K562 (cell line): Measurements from ENCODE around the gene EXT2. TPM values are rescaled to one million over a fixed set of nuclear protein-coding genes. Genes with fewer than 3 reads are reported as not detected.

Experiments used
- CBFA2T2 ChIP-seq: fragments of 450-650 bp; conservative IDR thresholded peaks from 2 replicates; pipeline ENCODE4 v1.6.1; 2017; ENCODE audit warnings: mild to moderate bottlenecking
- CCNT2 ChIP-seq: IDR thresholded peaks from 2 replicates; pipeline ENCODE4 v1.6.1; 2011; ENCODE audit warnings: borderline replicate concordance, low read depth, mild to moderate bottlenecking, moderate library complexity, mixed read lengths, low read length; ENCODE audit not compliant: insufficient read length; ENCODE audit errors: extremely low read depth
- EP300 ChIP-seq: IDR thresholded peaks from 2 replicates; pipeline ENCODE4 v1.6.1; 2012; ENCODE audit warnings: low read length, improper control_type of control experiment
- MED1 ChIP-seq: sonication (generic); formaldehyde crosslinking; IDR thresholded peaks from 2 replicates; pipeline ENCODE4 v1.8.1; 2023; ENCODE audit warnings: missing genetic modification reagents, borderline replicate concordance
- MEF2A ChIP-seq: IDR thresholded peaks from 2 replicates; pipeline ENCODE4 v1.6.1; 2011; ENCODE audit warnings: low read depth, mild to moderate bottlenecking, low read length, moderate library complexity; ENCODE audit not compliant: control insufficient read depth
- PHF21A ChIP-seq: fragments of 450-650 bp; IDR thresholded peaks from 2 replicates; pipeline ENCODE4 v1.6.1; 2017; ENCODE audit warnings: low read depth, borderline replicate concordance
- POLR2AphosphoS2 ChIP-seq: IDR thresholded peaks from 2 replicates; pipeline ENCODE4 v1.6.1; 2012; ENCODE audit warnings: low read length, improper control_type of control experiment
- POLR2H ChIP-seq: IDR thresholded peaks from 2 replicates; pipeline ENCODE4 v1.6.1; 2016; ENCODE audit warnings: missing genetic modification characterization, low read depth, mild to moderate bottlenecking, control low read depth, missing compliant biosample characterization, moderate library complexity
- RBBP5 ChIP-seq: fragments of 200-600 bp; sonication (generic); IDR thresholded peaks from 2 replicates; pipeline ENCODE4 v1.6.1; 2012; ENCODE audit warnings: borderline replicate concordance, mild to moderate bottlenecking, low read length, control low read depth, inconsistent platforms; ENCODE audit not compliant: insufficient read depth, poor library complexity, severe bottlenecking
- RCOR1 ChIP-seq, 2 experiments: IDR thresholded peaks; 2 replicates each; pipeline ENCODE4 v1.6.1; 2012; ENCODE audit warnings: low read depth in 2 of 2, low read length in 2 of 2, borderline replicate concordance in 1 of 2, improper control_type of control experiment in 1 of 2
- RNF2 ChIP-seq: sonication (generic); IDR thresholded peaks from 2 replicates; pipeline ENCODE4 v1.6.1; 2016
- ZBTB17 ChIP-seq: fragments of 450-650 bp; formaldehyde crosslinking; IDR thresholded peaks from 2 replicates; pipeline ENCODE4 v1.4.0; 2020; ENCODE audit warnings: mild to moderate bottlenecking
- ZNF408 ChIP-seq: fragments of 250-450 bp; sonication (Bioruptor Pico); IDR thresholded peaks from 2 replicates; pipeline ENCODE4 v1.4.0; 2020; ENCODE audit warnings: low read depth, mild to moderate bottlenecking, moderate library complexity
- polyA plus RNA-seq, 8 experiments: library from polyadenylated mRNA; depleted of rRNA in 4 of 8; stranded (reverse) in 5 of 8; unstranded in 3 of 8; fragments of >200 nt; fragmentation: Nextera tagmentation in 2 of 8; fragmentation: Illumina TruSeq in 1 of 8; extraction: Ambion mirVana in 2 of 8; extraction: Trizol in 1 of 8; gene quantifications; 2 replicates each; pipeline versions ENCODE4 v1.2.1 to v1.2.3, GENCODE V29; 2011 to 2014; ENCODE audit warnings: inconsistent platforms in 1 of 8, missing spikeins in 1 of 8
- total RNA-seq, 7 experiments: library from RNA; depleted of rRNA in 6 of 7; stranded (reverse); fragments of >200 nt in 6 of 7; fragmentation: Illumina TruSeq in 2 of 7; extraction: Trizol in 2 of 7; gene quantifications; 2 replicates each; pipeline versions ENCODE4 v1.2.1 to v1.2.3, GENCODE V29; 2011 to 2021; ENCODE audit warnings: low replicate concordance in 1 of 7
- TF ChIP-seq, protein P1 (sequence below), 2 experiments: fragments of 450-650 bp; IDR thresholded peaks; 2 replicates each; pipeline ENCODE4 v1.6.1; 2016; ENCODE audit warnings: mild to moderate bottlenecking in 2 of 2, borderline replicate concordance in 1 of 2, low read depth in 1 of 2, moderate library complexity in 1 of 2

EXT2 gene
- total and polyA plus RNA-seq, 9 of the 15 experiments (the other 6 are each of a cell fraction or from before 2014, with no cell fraction given), result 7.5 to 52.1 (median 38.1) TPM

DNA sequence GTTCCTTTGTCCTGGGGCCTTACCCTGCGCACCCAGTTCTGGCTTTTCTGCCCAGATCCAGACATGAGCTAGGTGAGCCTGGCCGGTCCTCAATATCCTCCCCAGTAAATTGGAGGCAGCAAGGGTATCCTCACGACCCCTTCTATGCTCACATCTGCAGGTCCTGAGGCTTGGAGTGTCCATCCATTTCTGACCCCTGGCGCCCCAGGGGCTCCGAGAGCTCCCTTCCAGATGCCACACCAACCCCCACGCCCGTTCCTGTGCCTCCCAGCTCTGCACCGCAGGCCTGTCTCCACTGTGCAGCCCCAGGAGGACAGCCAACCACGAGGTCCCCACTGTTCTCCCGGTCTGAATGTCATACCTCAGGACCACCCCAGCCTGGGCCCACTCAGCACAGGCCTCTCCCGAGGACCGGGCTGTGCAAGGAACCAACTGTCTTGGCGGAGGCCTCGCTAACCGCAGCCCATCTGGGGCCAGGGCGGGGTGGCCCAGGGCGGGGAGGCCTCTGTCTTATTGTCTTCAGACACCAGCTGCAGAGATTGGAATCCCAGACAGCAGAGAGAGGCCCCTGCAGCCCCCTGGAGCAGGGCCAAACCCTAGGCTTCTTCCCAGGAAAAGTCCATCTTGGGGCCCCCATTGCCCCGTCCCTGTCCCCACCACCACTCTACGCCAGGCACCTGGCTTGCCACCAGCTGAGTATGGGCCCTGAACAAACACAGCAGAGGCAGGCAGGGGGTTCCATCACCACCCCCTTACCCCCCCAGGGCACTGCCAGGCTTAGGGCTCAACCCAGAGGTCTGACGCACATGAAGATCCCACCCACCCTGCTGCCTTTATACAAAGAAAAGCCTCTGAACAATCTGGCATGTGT, 175.2 kb downstream of the EXT2 start (continued):
- TF ChIP-seq PHF21A (0 out of 2 replicates have a peak, but pooled peaks have one; percentile 58), POLR2H (no peak), EP300 (0 out of 2 replicates have a peak, but pooled peaks have one; percentile 9), MED1 (no peak), ZNF408 (no peak), CCNT2 (peak; percentile 11), RNF2 (peak; percentile 66; the same call in 1 of the 2 replicates), RCOR1 (IDR thresholded peaks at IDR 0.05; ENCODE audit: borderline replicate concordance in 1 of 2, low read depth in 2 of 2, low read length in 2 of 2) (peak; percentile 8 to 83; a peak in 2 of 4 replicates), RBBP5 (peak; percentile 48), MEF2A (no peak), CBFA2T2 (peak; percentile 62), ZBTB17 (0 out of 2 replicates have a peak, but pooled peaks have one; percentile 16), POLR2AphosphoS2 (no peak)
- TF ChIP-seq, protein P1, sequence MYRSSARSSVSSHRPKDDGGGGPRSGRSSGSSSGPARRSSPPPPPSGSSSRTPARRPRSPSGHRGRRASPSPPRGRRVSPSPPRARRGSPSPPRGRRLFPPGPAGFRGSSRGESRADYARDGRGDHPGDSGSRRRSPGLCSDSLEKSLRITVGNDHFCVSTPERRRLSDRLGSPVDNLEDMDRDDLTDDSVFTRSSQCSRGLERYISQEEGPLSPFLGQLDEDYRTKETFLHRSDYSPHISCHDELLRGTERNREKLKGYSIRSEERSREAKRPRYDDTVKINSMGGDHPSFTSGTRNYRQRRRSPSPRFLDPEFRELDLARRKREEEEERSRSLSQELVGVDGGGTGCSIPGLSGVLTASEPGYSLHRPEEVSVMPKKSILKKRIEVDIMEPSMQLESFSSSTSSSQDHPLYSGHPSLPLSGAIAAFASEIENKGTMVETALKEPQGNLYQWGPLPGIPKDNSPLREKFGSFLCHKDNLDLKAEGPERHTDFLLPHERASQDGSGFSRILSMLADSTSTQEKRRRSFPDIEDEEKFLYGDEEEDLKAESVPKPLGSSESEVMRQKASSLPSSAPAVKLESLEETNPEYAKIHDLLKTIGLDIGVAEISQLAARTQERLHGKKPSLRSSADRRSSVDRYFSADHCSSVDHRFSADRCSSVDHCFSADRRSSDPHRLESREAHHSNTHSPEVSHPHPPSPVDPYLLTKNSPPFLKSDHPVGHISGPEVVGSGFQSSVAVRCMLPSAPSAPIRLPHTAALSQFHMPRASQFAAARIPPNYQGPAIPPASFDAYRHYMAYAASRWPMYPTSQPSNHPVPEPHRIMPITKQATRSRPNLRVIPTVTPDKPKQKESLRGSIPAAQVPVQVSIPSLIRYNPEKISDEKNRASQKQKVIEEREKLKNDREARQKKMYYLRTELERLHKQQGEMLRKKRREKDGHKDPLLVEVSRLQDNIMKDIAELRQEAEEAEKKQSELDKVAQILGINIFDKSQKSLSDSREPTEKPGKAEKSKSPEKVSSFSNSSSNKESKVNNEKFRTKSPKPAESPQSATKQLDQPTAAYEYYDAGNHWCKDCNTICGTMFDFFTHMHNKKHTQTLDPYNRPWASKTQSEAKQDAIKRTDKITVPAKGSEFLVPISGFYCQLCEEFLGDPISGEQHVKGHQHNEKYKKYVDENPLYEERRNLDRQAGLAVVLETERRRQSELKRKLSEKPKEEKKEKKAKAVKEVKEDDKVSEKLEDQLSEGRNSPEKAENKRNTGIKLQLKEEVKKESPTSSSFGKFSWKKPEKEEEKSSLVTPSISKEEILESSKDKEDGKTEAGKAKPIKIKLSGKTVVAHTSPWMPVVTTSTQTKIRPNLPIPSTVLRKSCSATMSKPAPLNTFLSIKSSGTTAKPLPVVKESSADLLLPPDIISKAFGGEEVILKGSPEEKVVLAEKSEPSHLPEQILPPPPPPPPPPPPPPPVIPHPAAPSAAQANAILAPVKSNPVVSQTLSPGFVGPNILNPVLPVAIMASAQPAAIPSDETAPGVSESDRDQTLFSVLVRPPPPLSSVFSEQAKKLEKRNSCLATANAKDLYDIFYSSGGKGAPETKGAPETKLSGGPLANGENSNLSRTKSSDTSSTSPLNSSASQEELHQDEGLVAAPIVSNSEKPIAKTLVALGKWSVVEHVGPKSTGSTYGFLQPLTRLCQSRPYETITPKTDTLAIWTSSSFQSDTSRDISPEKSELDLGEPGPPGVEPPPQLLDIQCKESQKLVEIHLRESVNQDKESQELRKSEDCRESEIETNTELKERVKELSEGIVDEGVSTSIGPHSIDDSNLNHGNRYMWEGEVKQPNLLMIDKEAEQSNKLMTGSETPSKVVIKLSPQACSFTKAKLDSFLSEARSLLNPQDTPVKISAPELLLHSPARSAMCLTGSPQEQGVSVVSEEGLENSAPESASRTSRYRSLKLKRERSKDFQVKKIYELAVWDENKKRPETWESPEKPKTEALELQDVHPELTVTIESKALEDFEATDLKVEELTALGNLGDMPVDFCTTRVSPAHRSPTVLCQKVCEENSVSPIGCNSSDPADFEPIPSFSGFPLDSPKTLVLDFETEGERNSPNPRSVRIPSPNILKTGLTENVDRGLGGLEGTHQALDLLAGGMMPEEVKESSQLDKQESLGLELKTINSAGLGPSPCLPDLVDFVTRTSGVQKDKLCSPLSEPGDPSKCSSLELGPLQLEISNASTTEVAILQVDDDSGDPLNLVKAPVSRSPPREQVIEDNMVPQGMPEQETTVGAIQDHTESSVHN (IDR thresholded peaks at IDR 0.05; ENCODE audit: borderline replicate concordance in 1 of 2, low read depth in 1 of 2), result 0 out of 4 replicates have a peak, but pooled peaks of 1 of the 2 experiments have one; percentile 6
